Upper lobe of left lung (tissue), 6 donors: Measurements from ENCODE around the gene FAM241B. TPM values are rescaled to one million over a fixed set of nuclear protein-coding genes. Genes with fewer than 3 reads are reported as not detected.

Source experiments
- ATAC-seq, 2 donors: fragments of 200-7000 bp; cut with Tn5 transposase; one replicate each; pipeline ENCODE4 v1.9.1; 2022; ENCODE audit warnings: mild to moderate bottlenecking in 2 of 2, moderate library complexity in 2 of 2; ENCODE audit not compliant: low FRiP score in 2 of 2
- DNase-seq, 2 donors: peaks; one replicate each; pipeline ENCODE4 v3.0.0-alpha.2; 2019 to 2020
- H3K27ac ChIP-seq, 4 donors: fragments of 200-600 bp; sonication (generic); one replicate each; pipeline ENCODE4 v1.5.1; 2016 to 2019
- H3K27me3 ChIP-seq, 4 donors: fragments of 200-600 bp; sonication (generic); one replicate each; pipeline ENCODE4 v1.5.1; 2017 to 2019
- H3K36me3 ChIP-seq, 4 donors: fragments of 200-600 bp; sonication (generic); one replicate each; pipeline ENCODE4 v1.5.1; 2016 to 2019
- H3K4me1 ChIP-seq, 4 donors: fragments of 200-600 bp; sonication (generic); one replicate each; pipeline ENCODE4 v1.5.1; 2018 to 2019
- H3K4me3 ChIP-seq, 4 donors: fragments of 200-600 bp; sonication (generic); one replicate each; pipeline ENCODE4 v1.5.1; 2017 to 2019; ENCODE audit warnings: mild to moderate bottlenecking in 2 of 4, moderate library complexity in 1 of 4
- H3K9me3 ChIP-seq, 4 donors: fragments of 200-600 bp; sonication (generic); one replicate each; pipeline ENCODE4 v1.5.1; 2018 to 2019
- CTCF ChIP-seq, 6 experiments: fragments of 450-650 bp in 4 of 6; fragments of 200-600 bp in 2 of 6; sonication (generic) in 2 of 6; IDR thresholded peaks; one replicate each; pipeline ENCODE4 v1.5.1; 2016 to 2019; ENCODE audit warnings: antibody characterized with exemption in 6 of 6
- EP300 ChIP-seq, 4 donors: sonication (generic); formaldehyde crosslinking; IDR thresholded peaks; one replicate each; pipeline ENCODE4 v1.5.1; 2017; ENCODE audit warnings: antibody characterized with exemption in 4 of 4, control low read depth in 2 of 4
- POLR2A ChIP-seq, 4 donors: fragments of 450-650 bp; IDR thresholded peaks; one replicate each; pipeline ENCODE4 v1.5.1; 2016 to 2017; ENCODE audit warnings: antibody characterized with exemption in 4 of 4, mild to moderate bottlenecking in 2 of 4
- POLR2AphosphoS5 ChIP-seq, 2 donors: sonication (generic); formaldehyde crosslinking; IDR thresholded peaks; one replicate each; pipeline ENCODE4 v1.5.1; 2017; ENCODE audit warnings: antibody characterized with exemption in 2 of 2
- WGBS, 2 donors: methylation state at CpG; one replicate each; pipeline ENCODE4 v1.1.5; 2017 to 2018; 5-methylcytosine and 5-hydroxymethylcytosine counted together
- total RNA-seq, 6 donors: library from RNA; depleted of rRNA in 4 of 6; stranded (reverse); fragments of >200 nt in 4 of 6; gene quantifications; one replicate each; pipeline versions ENCODE4 v1.1.0 to v1.2.1, GENCODE V29; 2016 to 2021
- donor health status: DM: no; HTN: no; CAD: no; lungs with moderate emphysema.
- donor health status: DM: no; HTN: yes; CAD: no; lungs with severe emphysema.

Gene FAM241B
- total RNA-seq, 6 donors from 2014 or later = 3.1 to 7.7 (median 6.5) TPM; not detected in 1

GRCh38 chr10:69635428-69636272 is 5.6 kb downstream of the FAM241B start:
- Histone ChIP-seq H3K27me3 (no peaks in the 10 kb centered on the region), H3K4me3 (no peak overlapping the region), H3K4me1 (peaks cover 3 to 6% (median 4%) of the 10 kb centered on the region in 4 donors), H3K27ac (no peak overlapping the region), H3K36me3 (no peaks in the 10 kb centered on the region), H3K9me3 (no peaks in the 10 kb centered on the region)
- DNase-seq = no peak
- no peak for TF ChIP-seq CTCF (IDR thresholded peaks at IDR 0.05)
- no peak for TF ChIP-seq EP300 (IDR thresholded peaks at IDR 0.05)
- no peak for TF ChIP-seq POLR2A (IDR thresholded peaks at IDR 0.05)
- no peak for TF ChIP-seq POLR2AphosphoS5 (IDR thresholded peaks at IDR 0.05)
- WGBS, 2 donors = 67% methylated on average over 11 of the region's 13 CpGs; no CpG with 5 or more reads in 1 of the 2 donors
- no peak for ATAC-seq

- DNase-seq = no peak
- H3K4me3 ChIP-seq = no peak overlapping the region
- ATAC-seq = no peak
- no peak for TF ChIP-seq POLR2AphosphoS5 (IDR thresholded peaks at IDR 0.05)
- no peak for TF ChIP-seq EP300 (IDR thresholded peaks at IDR 0.05)
- no peak for TF ChIP-seq POLR2A (IDR thresholded peaks at IDR 0.05)
- TF ChIP-seq CTCF (IDR thresholded peaks at IDR 0.05) = no peak
- H3K9me3 ChIP-seq = no peaks in the 10 kb centered on the region
- no peaks in the 10 kb centered on the region for H3K27me3 ChIP-seq
- H3K27ac ChIP-seq = no peak overlapping the region
- 79 to 87% methylated on average over 3 to 5 of the region's 5 CpGs for WGBS, 2 donors
- no peaks in the 10 kb centered on the region for H3K36me3 ChIP-seq
- no peaks in the 10 kb centered on the region for H3K4me1 ChIP-seq
Observed at GRCh38 chr10:69636273-69636575, 6.2 kb downstream of the FAM241B start.

GRCh38 chr10:69636626-69637605 is 6.9 kb downstream of the FAM241B start:
- no peak for ATAC-seq
- H3K27me3 ChIP-seq = no peaks in the 10 kb centered on the region
- no peaks in the 10 kb centered on the region for H3K4me1 ChIP-seq
- peak in 1 of 2 donors; percentile 42 for DNase-seq
- 68% methylated on average over 7 to 10 of the region's 10 CpGs for WGBS, 2 donors
- no peak overlapping the region for H3K27ac ChIP-seq
- H3K36me3 ChIP-seq = no peaks in the 10 kb centered on the region
- no peak overlapping the region for H3K4me3 ChIP-seq
- H3K9me3 ChIP-seq = no peaks in the 10 kb centered on the region
- TF ChIP-seq POLR2A (IDR thresholded peaks at IDR 0.05) = no peak
- no peak for TF ChIP-seq POLR2AphosphoS5 (IDR thresholded peaks at IDR 0.05)
- TF ChIP-seq CTCF (IDR thresholded peaks at IDR 0.05) = no peak

GRCh38 chr10:69638642-69639041 is 8.6 kb downstream of the FAM241B start:
- no peaks in the 10 kb centered on the region for H3K27me3 ChIP-seq
- H3K4me1 ChIP-seq = no peaks in the 10 kb centered on the region
- ATAC-seq (no peak), DNase-seq (no peak)
- 57 to 61% methylated on average over 7 to 8 of the region's 8 CpGs for WGBS, 2 donors
- no peak overlapping the region for H3K27ac ChIP-seq
- no peak overlapping the region for H3K4me3 ChIP-seq
- TF ChIP-seq CTCF (IDR thresholded peaks at IDR 0.05) (no peak), EP300 (IDR thresholded peaks at IDR 0.05) (no peak), POLR2A (IDR thresholded peaks at IDR 0.05) (no peak), POLR2AphosphoS5 (IDR thresholded peaks at IDR 0.05) (no peak)
- H3K9me3 ChIP-seq = no peaks in the 10 kb centered on the region
- no peaks in the 10 kb centered on the region for H3K36me3 ChIP-seq
